Activated CD4-positive, alpha-beta T cell treated with anti-CD3 and anti-CD28 coated beads, Interleukin-10, Interleukin-2, amounts not matched to agents 100 ng/mL and 50 ng/mL, durations not matched to agents 16 hours and 8 hours (primary cell): ENCODE data around the gene C1S.
"Not testable (repeated sequence)": the region's sequence is repeated elsewhere in the genome, so short reads cannot be mapped to it uniquely, and the experiment has no call there.

Experiments used
- DNase-seq: peaks from one replicate; pipeline ENCODE4 v3.0.0-alpha.2; 2020

C1S gene

DNA sequence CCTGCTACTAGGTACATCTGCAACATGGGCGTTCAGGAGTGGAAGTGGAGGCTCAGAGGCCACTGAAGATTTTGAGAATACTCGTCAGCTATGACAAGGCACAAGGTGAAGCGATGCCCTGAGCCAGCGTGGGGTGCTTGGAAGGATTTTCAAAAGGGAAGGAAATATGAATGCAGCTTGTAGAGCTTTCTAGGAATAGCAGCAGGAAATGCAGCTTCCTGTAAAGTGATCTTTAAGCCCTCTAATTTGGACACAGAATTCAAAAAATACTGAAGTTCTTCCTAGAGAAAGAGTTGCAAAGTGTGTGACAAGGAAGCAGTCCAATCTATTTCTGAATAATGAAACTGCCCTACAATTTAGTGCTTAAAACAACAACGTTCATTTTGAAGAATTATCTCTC is 13.2 kb upstream of the C1S start:
- no peak for DNase-seq

DNA sequence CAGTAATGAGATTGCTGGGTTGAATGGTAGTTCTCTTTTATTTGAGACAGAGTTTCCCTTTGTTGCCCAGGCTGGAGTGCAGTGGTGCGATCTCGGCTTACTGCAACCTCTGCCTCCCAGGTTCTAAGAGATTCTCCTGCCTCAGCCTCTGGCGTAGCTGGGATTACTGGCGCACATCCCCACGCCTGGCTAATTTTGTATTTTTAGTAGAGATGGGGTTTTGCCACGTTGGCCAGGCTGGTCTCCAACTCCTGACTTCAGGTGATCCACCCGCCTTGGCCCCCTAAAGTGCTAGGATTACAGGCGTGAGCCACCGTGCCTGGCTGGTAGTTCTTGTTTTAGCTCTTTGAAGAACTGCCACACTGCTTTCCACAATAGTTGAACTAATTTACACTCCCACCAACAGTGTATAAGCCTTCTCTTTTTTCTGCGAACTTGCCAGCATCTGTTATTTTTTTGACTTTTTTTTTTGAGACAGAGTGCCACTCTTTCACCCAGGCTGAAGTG is 11.0 kb upstream of the C1S start:
- DNase-seq = not testable (repeated sequence)

DNA sequence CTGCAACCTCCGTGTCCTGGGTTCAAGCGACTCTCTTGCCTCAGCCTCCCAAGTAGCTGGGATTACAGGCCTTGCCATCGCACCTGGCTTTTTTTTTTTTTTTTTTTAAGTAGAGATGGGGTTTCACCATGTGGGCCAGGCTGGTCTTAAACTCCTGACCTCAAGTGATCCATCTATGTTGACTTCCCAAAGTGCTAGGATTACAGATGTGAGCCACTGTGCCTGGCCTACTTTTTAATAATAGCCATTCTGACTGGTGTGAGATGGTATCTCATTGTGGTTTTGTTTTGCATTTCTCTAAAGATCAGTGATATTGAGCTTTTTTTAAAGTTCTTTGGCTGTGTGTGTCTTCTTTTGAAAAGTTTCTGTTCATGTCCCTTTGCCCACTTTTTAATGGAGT is 10.5 kb upstream of the C1S start:
- not testable (repeated sequence) for DNase-seq

DNA sequence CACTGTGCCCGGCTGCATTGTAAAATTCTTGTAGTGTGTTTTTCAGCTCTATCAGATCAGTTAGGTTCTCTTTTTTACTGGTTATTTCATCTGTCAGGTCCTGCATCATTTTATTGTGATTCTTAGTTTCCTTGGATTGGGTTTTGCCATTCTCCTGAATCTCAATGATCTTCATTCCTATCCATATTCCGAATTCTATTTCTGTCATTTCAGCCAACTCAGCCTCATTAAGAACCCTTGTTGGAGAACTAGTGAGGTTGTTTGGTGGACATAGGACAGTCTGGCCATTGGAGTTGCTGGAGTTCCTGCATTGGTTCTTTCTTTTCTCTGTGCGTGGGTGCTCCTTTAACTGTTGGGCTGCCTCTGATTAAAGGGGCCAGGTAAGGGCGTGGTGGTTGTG is 5.6 kb upstream of the C1S start:
- DNase-seq = no peak

DNA sequence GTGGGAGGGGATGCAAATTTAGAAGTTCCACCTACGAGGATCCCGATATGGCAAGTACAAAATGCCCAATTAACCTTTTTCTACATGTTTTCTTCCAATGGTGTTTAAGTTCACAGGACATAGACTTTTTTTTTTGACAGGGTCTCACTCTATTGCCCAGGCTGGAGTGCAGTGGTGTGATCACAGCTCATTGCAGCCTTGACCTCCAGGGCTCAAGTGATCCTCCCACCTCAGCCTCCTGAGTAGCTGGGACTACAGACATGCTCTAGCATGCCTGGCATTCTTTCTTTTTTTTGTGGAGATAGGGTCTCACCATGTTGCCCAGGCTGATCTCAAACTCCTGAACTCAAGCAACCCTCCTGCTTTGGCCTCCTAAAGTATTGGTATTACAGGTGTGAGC is 4.8 kb upstream of the C1S start:
- not testable (repeated sequence) for DNase-seq

DNA sequence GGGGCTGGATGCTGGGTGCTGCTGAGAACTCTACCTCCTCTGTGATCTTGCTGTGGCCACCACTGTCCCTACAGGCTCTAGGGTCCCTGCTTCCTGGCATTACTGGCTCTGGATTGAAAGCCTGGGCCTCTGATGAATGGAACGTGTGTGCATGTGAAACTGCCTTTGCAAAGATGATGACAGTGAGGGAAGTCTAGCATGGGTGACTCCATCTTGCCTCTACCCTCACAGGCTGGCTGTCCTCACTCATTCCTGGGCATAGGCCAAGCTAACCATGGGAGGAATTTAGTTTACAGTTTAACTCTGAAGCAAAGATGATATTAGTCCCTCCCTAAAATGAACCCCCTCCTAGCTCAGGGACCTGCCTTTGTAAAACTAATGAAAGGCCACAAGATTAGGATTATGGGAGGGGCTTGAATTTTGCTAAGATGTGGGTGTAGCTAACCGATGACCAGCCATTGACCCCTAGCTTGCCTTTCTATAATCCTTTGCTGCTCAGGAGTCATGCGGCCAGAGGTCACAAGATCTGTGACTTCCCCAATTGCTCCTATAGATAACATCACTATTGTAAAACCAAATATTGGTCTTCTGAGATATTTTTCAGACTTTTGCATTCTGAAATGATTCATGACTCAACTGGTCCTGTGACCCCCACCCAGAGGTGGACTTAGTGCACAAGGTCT is 2.2 kb upstream of the C1S start:
- DNase-seq = no peak

DNA sequence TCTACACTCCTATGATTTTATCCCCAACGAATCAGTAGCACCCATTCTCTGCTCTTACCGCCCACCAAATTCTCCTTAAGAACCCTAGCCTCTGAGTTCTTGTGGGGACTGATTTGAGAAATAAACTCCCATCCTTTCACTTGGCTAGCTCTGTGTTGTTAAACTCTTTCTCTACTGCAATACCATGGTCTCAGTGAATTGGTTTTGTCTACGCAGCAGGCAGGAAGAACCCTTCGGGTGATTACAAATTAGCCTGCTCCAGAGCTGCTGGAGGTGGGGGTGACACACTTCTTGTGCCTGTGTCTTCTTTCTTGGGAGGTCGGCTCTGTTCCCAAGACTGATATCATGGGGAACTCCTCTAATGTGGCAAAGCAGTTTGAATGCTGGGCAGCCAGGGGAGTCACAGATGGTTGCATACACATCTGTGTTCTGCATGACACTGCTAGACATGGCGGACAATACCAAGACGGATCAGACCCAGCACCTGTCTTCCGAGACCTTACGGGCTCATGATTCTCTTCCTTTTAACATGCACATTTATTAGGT is 1.6 kb upstream of the C1S start:
- DNase-seq = no peak

DNA sequence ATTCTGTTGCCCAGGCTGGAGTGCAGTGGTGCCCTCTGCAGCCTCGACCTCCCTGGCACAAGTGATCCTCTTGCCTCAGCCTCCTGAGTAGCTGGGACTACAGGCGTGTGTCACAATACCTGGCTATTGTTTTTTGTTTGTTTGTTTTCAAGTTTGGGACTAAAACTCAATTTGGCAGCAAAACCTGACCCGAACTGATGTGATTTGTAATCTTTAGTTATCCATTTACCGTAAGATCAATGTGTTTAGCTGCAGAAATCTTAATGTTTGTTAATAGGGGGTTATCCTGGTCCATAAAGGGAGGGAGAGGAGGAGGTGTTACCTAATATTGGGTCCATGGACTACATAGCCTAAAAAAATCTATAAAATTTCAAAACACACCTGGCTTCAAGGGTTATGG is 738 bp upstream of the C1S start:
- DNase-seq = no peak

DNA sequence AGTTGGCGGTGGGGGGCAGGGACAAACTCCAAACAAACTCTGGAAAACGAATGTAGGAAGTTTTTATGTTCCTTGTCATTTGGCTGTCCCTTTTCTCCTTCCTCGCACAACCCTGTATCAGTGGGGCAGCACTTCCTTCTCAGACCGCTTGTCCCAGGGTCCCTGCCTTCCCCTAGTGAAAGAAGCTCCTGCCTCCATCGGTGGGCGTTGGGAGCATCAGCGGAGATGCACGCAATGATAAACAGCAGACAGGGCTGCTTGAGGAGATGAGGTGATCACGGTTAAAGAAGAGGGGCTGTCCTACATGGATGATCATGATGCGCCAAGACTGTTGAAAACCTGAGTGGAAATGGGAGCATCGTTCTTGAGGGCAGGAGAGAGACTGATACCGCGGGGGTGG is 620 bp downstream of the C1S start:
- no peak for DNase-seq

DNA sequence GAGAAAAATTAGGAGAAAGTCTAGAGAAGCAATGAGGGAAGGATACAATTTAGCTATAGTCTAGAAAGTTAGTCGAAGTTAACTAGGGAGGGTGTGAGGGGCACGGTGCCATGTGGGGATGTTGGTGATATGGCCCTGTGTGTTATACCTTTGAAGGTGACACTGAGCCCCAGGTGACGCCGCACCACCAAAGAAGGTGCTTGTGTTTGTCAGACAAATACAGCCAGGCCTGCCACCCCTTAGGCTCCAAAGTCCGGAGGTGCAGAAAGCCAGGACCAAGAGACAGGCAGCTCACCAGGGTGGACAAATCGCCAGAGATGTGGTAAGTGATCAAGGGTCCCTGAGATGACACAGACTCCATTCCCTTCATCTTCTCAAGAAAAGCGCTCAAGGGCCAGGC is 1.1 kb downstream of the C1S start:
- DNase-seq = no peak

DNA sequence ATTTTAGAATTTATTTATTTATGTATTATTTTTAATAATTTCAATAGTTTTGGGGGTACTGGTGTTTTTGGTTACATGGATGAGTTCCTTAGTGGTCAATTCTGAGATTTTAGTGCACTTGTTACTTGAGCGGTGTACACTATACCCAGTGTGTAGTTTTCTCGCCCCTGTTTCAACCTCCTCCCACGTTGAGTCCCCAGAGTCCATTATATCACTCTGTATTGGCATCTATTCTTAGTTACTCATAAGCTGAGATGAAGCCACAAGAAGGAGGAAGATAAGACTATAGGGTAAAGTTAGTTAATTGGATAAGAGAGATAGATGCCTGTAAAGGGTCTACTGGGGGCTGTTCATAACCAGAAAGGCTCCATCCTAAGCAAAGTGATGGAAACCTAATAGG is 4.0 kb downstream of the C1S start:
- no peak for DNase-seq

DNA sequence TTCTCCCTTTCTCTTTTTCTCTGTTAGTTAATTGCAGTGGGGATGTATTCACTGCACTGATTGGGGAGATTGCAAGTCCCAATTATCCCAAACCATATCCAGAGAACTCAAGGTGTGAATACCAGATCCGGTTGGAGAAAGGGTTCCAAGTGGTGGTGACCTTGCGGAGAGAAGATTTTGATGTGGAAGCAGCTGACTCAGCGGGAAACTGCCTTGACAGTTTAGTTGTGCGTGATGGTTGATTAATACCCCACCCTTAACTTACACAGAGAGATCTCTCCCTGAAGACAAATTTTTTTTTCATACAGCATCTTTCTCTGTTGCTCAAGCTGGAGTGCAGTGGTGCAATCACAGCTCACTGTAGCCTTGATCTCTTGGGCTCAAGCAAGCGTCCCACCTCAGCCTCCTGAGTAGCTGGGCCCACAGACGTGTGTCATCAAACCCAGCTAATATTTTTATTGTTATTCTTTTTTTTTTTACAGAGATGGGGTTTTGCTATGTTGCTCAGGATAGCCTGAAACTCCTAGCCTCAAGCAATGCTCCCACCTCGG is 4.6 kb downstream of the C1S start:
- no peak for DNase-seq

DNA sequence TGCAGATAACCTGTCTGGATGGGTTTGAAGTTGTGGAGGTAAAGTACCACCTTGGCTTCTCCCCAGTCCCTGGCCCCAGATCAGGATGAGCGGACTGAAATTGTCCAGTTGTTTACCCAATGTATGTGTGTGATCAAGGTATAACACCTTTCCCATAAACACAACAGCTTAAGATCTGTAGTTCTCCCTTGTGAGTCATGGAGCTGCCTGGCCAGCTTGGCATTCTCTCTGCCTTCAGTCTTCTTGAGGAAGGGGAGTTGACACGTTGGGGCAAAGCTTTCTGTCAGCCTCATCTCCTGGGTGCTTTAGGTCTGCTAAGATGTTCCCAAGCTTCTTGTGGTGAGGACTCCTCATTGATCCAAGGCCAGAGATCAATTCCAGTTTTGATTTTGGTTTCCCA is 6.1 kb downstream of the C1S start:
- DNase-seq = no peak

DNA sequence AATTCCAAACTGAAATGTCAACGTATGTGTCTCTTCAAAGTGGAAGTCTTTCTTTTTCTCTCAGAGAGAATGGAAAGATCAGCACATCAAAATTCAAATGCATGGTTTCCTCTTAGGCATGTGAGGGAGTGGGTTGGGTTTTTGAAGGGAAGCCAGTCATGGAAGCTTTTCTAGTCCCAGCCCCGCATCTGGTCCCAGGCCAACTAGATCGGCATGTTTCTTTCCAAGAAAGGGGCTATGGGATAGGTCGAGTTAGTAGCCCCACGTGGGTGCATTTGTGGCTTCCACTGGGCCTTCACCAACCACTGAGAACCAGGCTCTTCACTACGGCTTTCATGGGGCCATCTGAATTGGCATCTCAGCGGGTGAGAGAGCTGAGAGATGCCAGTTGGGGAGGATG is 6.6 kb downstream of the C1S start:
- DNase-seq = no peak

DNA sequence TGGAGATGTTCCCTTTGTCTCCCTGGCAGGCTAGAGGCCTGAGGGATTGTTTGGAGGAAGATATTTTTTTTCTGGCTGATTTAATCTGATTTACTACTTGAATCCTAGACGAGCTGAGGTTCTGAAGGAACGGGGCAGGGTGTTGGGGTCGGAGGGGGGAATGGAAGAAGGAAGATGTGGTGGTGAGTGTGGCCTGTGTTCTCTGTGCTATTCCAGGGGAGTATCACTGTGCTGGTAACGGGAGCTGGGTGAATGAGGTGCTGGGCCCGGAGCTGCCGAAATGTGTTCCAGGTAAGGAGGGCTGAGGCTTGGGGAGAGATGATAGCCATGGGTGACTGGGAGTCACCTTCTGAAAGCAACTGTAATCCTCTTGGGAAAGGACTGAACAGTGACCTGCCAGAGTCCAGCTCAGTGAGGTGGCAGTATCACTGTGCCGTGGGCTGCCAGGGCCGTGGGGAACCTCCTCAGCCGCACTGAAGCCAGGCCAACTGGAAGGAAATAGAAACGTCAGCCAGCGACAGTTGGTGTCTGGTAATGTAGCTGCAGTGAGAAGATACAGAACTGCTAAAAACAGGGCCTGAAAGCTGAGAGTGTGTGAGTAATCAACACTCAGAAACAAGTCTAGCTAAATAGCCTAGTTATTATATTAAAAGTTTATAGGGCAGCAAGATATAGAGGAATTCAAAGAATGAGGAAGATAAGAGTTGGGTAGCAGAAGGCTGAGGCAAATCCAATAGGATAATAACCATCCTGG is 7.9 kb downstream of the C1S start:
- DNase-seq = no peak

DNA sequence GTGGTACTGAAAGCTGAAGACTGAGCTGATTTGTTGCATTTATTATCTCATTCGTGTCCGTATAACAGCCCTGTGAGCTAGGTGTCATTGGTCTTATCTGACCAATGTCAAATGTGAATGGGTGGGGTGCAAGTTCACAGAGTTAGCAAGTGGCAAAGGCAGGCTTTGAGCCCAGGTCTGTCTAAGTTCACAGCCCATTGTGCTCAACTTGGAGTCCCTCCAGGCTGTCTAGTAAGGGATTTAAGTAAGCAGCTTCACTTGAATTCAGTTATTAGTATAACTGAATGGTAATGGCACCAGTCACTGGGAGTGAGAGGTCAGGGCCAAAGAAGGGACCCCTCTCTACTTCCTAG is 8.5 kb downstream of the C1S start:
- DNase-seq = no peak

DNA sequence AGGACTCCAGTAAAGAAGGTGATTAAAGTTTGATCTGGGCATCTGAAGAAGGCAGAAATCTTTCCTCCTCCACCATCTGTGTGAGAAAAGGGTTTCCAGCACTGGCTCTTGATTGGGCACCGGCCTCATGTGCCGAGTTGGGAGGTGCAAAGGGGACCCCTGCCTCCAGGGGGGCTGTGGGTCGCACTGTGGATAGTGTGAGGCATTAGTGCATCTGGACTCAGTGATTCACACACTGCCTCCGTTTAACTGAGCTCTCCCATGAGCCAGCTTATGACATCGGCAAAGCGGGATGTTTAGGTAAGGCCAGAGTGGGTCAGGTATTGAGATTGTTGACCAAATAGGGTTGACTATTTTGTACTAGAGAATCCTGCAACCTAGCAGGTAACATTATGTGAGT is 8.9 kb downstream of the C1S start:
- DNase-seq = no peak

DNA sequence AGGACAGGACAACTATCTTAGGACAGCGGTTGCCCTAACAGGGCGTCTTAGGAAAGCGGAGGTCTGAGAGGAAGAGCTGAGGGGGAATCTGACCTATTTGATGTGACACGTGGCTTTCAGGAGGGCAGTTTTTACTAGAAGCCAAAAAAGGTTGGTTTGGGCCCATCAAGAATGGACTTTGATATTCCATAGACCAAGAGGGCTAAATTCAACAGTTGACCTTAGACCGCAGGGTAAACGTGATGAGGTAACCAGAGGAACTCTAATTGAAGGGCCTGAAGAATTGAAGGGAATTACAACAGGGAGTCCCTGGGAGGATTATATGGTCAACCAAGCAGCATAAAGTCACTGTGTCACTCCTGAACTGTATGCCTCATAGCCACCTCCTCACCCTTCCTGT is 11.5 kb downstream of the C1S start:
- no peak for DNase-seq

DNA sequence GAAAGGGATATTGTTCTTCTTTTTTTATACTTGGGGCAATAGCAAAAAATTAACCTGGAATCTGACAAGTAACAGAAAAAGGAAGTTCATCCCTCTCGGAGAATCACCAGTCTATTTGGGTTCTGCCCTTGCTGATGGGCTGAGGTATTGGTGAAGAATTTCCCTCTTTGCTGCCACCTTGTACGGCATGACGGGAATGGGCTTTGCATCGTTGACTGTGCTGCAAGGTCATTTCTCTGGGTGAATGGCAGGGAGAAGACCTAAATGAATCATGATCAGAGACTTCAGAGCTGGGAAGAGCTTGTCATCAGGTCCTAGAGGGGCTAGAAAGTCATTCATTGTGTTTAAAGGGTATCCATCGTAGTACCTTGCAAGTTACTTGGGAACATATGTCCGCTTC is 12.0 kb downstream of the C1S start:
- DNase-seq = no peak

DNA sequence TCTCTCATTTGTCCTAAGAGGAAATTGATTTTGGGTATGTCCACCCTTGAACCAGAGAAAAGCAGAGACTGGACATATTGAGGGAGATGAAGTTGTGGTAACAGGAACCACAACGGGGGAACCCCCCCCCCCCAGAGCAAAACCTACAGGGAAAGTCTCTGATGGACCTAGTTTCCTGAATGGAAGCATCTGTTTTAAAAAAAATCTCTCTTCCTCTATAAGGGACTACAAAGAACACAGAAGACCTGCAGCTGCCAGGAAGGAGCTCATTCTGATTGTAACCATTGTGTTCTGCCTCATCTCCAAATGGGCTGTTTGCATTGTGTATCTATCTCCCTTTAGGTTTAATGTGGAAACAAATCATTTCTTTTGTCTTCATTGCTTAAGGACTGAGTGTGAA is 13.4 kb downstream of the C1S start:
- no peak for DNase-seq

DNA sequence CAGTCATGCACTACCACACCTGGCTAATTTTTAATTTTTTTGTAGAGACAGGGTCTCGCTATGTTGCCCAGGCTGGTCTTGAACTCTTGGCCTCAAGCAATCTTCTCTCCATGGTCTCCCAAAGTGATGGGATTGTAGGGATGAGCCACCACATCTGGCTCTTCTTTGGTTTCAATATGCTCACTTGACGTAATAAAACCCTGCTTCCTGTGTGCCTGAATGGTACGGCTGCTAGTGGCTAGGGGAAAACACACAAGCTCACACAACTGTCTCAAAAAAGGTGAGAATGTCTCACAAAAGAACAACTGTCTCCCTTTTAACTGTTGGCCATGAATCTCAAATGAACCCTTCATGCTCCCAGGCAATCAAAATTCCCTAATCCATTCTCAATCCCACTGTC is 15.0 kb downstream of the C1S start:
- DNase-seq = no peak

DNA sequence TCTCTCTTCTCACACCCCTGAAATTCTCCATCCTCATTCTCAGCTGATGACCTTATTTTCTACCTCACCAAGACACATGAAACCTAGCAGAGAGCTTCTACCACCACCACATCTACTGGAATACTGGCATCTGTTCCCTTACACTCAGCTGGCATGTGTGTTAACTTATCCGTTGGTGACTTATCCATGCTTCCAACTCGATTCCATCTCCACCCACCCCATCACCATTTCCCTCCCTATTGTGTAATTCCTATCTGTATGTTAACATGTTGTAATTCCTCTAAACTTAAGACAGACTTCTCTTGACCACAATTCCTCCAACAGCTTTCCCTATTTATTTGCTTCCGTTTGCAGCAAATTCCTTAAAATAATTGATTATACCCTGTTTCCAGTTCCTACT is 15.4 kb downstream of the C1S start:
- DNase-seq = no peak

DNA sequence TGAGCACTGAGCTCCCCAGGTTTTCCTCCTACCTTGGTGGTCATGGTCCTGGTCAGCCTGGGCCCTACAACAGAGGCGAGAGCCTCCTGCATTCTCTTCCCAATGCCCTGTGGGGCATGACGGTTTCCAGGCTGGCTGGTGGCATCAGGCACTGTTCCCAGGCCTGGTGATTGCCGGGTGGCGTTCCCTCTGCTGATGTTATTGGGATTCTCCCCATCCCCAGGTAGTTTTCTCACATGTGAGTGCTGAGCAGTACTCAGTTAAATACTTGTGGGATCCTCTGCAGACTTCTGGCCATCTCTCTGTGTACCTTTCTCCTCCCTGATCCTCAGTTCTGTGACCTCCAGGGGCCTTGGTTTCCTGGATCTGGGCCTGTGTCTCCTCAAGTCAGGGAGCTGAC is 16.0 kb downstream of the C1S start:
- no peak for DNase-seq

DNA sequence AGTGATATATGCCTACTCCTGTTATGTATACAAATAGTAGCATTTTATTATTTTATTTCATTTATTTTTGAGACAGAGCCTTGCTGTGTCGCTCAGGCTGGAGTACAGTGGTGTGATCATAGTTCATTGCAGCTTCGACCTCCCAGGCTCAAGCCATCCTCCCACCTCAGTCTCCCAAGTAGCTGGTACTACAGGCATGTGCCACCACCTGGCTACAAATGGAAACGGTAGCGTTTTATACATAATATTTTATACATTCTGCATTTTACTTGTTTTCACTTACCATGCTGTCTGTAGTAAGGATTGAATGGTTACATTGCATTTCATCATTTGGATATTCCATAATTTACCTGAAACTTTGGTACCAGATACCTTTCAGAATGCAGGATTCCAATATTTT is 17.6 kb downstream of the C1S start:
- no peak for DNase-seq

DNA sequence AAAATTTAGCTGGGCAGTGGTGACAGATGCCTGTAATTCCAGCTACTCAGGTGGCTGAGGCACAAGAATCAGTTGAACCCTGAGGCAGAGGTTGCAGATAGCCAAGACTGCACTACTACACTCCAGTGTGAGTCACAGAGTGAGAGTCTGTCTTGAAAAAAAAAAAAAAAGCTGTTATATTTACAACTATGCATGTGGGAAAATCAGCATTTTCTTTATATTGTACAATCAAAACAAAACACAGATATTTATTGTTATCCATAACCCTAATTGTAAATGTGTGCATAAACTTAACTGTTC is 19.3 kb downstream of the C1S start:
- DNase-seq = no peak
